Epidermal melanocyte (primary cell): ENCODE data around the gene ARL8B.

ENCODE experiments used
- DNase-seq: peaks from one replicate; pipeline ENCODE4 v3.0.0; 2011; ENCODE audit warnings: low spot score; ENCODE audit not compliant: insufficient read length

The ARL8B gene

DNA sequence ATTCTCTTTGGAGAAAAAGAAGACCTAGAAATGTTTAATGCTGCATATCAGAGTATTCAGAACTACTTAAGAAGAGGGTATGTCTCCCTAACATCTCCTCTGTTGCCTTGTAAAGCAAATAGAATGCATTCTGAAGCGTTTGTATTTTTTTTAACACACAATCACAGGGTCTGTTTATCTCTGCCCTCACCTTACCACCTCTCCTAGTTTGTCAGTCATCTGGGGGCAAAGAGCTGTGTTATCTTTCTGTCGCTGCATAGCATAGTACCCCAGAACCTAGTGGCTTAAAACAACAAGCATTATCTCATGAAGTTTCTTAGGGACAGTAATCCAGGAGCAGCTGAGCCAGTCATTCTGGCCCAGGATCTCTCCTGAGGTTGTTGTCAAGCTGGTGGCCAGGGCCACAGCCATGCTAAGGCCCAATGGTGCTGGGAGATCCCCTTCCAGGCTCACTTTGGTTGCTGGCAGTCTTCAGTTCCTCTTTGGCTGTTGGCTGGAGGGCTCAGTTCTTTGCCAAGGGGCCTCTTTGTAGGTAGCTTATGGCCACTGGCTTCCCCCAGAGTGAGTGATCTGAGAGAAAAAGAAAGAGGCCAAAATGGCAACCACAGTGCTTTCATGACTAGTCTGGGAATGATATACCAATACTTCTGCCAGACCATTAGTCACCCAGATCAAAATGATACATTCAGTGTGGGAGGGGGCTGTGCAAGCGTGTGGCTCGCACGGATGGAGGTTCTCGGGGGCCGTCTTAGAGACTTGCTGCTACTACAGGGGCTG lies 83.3 kb downstream of the ARL8B start:
- no peak for DNase-seq

DNA sequence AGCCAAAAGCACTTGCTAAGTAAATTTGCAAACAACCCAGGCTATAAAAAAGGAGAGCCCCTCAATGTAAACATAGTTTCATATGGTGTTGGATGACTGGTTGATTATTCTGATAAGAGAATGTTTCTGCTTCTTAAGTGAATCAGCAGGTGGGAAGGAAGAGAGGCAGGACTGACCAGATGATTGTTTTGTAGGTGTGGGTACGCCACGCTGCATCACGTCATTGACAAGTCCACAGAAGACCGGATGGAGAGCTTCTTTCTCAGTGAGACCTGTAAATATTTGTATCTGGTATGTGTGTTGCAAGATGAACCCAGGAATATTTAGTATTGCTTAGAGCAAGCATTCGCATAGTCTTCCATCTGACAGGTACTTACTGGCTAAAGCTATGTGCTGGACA lies 88.8 kb downstream of the ARL8B start:
- DNase-seq = no peak

DNA sequence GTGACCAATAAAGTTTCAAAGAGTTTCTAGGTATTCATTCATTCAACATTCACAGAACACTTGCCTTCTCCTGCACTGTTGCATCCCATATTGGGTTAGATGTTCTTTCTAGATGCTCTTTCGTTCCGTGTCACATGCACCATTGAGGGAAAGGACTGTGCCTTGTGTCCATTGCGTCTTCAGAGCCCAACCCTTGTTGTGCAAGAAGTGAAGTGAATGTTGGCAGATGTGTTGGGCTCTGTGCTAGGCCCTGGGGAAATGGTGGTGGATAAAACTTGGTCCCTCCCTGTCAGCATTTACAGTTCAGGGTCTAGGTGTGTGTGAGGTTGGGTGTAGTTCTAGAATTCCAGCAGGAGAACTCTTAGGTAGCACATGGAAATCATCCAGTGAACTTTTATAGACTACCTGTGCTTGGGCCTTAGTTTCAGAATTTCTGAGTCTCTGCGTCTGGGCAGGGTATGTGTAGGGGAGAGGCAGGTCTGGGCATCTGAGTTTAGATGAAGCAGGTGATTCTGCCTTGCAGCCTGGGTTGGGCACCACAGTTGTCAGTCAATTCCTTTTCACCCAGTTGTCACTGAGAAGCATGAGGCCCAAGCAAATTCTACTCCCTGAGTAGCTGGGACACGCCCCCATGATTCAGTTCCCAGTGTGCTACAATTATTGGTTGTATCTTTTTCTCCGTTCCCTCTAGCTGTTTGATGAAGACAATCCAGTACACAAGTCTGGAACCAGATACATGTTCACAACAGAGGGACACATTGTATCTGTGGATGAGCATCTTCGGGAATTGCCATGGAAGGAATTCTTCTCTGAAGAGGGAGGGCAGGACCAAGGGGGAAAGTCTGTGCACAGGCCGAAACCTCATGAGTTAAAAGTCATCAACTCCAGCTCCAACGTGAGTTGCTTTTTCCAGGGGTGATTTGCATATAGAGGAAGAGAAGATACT lies 90.8 kb downstream of the ARL8B start:
- peak; percentile 30 for DNase-seq

DNA sequence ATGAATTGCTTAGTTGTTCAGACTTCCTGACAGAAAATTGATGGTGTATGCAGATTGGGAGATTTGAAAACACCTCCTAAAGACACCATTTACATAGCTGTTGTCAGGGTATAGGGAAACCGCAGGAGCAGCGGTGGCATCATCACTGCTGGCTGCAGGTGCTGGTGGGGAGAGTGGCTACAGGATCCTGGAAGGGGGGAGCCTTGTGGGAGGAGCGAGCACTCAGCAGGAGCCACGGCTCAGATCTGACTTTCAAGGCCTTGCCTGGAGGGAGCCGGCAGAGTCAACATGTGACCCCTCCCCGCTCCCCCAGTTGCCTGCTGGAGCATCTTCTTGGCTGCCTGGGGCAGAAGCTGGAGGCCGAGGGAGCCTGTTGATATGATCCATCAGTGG lies 91.5 kb downstream of the ARL8B start:
- no peak for DNase-seq

DNA sequence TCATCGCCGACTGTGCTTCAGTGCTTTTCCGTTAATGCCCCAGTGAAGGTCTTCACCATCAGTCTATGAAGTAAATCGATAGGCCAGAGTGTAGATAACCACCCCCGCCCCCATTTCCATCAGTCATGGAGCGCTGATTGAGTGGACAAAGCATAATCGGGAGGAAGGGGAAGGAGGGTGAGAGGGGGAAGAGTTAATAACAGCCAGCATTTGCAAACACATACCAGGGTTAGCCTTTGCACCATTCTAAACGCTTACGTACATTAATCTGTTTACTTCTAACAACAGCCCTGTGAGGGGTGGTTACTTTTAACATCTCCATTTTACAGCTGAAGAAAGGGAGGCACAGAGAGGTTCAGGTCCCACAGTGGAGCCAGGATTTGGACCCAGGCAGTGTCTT lies 92.3 kb downstream of the ARL8B start:
- DNase-seq = no peak

DNA sequence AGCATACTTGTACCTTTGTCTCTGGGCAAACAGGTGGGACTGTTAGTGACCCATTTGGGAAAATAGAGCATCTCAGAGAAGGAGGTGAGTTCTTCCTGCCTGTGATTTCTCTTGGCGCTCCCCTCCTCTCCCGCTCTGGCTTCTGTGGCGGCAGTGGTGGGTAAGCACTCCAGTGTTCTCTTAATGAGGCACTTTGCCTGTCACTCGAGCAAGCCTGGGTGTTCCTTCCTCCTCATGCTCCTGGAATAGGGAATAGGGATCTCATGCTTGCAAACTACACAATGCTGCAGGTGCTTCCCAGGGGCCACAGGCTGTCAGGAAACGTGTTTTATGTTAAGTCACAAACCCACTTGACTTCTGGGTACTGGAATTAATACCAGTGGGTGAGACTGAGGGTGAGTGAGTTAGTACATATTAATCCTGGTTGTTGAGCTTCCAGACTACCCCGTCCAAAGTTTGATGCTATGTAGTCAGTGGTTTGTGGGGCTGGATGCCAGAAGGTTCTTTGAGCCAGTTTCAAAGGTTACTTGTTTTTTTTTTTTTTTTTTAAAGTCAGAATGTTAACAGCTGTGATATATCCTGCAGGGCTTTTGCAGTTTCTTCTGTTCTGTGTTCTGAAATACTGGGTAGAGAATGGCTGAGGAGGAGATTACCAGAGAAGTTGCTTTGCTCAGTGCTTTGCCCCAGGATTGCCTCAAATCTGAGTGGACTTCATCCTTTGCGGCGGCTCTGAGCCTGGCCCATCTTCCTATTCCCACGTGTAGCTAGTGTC lies 95.9 kb downstream of the ARL8B start:
- DNase-seq = peak; percentile 55

DNA sequence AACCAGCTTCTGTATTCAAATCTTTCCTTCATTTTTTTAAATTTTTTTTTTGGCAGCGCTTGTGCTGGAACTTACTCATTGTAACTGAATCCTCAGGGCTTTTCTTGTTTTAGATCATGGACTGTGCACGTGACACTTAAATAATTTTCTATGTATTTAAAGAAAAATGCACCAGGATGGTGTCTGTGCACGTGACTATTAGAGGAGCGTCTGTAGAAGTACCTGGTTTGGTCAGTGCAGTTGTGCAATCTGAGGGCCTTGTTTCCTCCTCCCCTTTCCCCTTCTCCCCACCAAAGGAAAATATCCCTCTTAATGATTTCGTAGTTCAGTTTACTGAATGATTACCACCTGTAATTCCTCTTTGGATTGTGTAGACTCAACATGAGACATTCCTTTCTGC lies 96.7 kb downstream of the ARL8B start:
- no peak for DNase-seq

DNA sequence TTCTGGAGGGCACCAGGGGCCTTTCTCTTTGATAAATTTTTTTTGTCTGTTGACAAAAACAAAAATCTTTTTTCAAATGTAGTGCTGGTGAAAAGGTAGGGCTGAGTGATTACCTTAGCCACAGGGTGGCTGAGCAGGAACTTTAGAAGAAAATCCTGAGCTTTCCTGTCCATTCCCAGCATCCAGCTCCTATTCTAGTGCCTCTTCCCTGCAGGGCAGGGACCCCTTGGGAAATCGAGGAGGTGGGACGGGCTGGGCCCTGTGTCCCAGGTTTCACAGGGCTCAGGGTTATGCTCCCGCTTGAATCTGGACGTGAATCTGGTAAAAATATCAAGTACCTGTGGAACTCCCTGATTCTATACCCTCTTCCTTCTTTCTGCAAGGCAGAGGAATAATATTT lies 97.1 kb downstream of the ARL8B start:
- no peak for DNase-seq

DNA sequence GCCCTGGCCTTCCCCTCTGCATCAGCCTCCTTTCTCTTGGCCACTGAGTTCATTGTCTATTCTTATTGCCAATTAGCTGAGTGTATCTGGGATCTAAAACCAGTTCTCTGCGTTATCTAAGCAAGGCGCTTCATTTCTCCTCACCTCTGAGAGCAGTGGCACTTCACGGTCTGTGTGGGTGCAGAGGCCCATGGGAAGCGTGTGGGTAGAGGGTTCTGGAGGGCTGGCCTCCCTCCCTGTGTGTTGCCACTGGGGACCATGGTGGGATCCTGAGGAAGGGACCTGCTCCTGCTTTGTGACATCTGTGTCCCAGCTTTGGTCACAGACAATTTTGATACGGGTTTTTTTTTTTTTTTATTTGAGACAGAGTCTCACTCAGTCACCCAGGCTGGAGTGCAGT lies 98.1 kb downstream of the ARL8B start:
- DNase-seq = no peak

DNA sequence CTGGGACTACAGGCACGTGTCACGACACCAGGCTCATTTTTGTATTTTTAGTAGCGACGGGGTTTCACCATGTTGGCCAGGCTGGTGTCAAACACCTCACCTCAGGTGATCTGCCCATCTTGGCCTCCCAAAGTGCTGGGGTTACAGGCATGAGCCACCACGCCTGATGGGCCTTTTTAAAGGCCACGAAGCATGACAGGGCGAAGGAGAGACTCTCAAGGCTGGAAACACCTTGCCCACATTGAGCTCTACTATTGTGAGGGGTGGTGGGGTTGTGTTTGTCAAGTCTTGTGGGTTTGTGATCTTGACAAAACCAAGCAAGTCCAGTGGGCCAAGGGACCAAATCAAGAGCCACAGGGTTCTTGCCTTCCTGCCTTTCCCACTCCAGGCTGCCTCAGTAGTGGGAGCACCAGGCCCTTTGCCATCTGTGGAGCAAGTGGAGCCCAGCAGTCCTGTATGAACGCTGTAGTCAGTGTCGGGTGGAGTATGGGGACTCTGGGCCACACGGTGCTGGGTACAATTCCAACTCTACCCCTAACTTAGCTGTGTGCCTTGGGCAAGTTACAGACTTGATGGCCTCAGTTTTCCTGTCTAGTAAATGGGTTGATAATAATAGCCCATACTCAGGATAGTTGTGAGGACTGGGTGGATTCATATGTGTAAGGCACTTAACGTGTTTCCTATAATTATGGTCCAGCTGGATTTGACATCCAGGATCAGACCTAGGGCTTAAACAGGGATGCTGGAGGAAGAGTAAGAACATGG lies 98.8 kb downstream of the ARL8B start:
- no peak for DNase-seq

DNA sequence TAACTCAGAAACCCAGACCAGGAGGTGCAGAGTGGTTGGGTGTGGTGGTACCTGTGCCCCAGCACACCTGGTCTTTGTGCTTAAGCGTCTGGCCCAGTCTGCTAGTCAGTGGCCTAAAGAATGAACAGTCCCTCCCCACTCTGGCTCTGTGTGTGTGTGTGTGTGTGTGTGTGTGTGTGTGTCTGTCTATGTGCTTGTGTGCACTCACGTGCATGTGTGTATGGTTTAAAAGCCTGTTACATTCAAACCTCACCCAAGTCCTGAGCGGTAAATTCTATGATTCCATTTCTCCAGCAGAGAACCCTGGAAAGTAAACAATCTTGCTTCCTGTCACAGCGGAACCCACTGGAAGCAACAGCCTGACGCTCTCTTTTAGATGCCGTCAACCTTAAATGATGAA lies 99.6 kb downstream of the ARL8B start:
- DNase-seq = no peak

DNA sequence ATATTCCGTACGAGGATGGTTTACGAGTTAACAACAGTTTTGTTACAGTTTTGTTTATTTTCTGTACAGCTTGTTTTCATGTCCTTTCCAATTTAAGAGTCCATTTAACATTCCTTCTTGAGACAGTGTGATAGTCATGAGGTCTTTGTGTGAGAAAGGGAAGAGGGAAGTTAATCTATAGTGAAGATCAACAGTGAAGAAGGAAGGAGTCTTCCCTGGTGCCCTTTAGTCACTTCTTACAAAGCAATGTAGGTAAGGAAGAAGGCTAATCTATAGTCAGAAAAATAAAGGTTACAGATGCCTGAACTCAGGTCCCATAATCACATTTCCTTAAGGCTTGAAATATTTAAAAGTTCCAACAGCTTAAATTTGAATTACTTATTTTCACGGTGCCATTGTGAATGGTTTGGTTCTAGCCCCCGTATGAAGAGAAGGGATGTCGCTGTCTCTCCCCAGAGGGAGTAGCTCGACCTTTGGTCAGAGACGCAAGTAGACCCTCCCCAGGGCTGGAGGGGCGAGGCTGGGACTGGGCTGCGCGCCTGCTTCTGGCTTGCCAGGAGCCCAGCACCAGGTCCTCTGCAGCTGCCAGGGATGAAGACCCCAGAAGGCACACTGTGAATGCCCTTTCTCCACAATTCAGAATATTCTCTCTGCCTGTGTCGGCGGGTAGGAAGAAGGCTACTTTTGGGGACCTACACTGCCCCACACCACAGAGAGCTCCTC lies 100.4 kb downstream of the ARL8B start:
- DNase-seq = no peak

DNA sequence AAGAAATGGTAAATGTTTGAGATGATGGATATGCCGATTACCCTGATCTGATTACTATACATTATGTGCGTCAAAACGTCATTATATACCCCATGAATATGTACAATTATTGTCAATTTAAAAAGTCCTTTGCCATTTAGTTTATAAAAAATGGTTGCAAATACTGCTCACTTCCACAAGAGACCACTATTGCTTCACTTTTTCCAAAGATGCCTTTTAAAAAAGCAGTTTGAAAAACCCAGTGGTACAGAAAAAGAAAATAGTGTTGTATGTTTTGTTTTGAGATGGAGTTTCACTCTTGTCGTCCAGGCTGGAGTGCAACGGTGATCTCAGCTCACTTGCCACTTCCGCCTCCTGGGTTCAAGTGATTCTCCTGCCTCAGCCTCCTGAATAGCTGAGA lies 104.7 kb downstream of the ARL8B start:
- no peak for DNase-seq

DNA sequence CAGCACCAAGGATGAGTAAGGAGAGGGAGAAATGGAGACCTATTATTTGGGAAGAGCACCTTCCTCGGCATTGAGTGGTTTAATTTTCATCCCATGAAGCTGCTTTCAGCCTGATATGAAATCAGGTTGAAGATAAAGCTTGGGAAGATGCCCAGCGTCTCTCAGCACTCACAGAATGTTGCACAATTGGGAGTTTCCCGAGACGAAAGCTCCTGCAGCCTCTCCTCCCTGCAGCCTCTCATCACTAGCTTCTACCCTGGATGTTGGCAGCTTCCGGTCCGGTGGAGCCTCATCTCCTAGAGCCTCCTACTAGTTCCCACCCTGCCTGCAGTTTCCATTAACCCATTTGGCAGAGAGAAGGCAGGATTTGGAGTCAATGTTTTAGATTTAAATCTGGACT lies 105.7 kb downstream of the ARL8B start:
- DNase-seq = no peak

DNA sequence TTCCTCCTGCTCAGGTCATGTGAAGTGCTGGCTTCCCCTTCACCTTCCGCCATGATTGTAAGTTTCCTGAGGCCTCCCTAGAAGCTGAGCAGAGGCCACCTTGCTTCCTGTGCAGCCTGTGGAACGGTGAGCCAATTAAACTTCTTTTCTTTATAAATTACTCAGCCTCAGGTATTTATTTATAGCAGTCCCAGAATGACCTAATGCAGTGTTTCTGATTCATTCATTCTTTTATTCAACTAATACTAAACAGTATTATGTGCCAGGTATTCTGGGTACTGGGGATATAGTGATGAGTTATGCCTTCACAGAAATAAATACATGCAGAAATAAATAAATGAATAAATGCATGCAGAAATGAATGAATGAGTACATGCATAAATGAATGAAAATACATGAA lies 107.3 kb downstream of the ARL8B start:
- DNase-seq = no peak
